HG02759 (cell line): ENCODE results near the gene LRRC7.
"Not testable (repeated sequence)": the region's sequence is repeated elsewhere in the genome, so short reads cannot be mapped to it uniquely, and the experiment has no call there.

Source experiments
- ATAC-seq: cut with Tn5 transposase; IDR thresholded peaks from one replicate; pipeline ENCODE4 v1.9.1; 2021; ENCODE audit warnings: mild to moderate bottlenecking, moderate library complexity; ENCODE audit not compliant: unreplicated experiment

The LRRC7 gene

GRCh38 chr1:69861641-69862040, 293.9 kb downstream of the LRRC7 start:
- ATAC-seq: no peak

GRCh38 chr1:69862906-69863305, 295.2 kb downstream of the LRRC7 start:
- ATAC-seq: no peak

- ATAC-seq: no peak
These were observed 296.0 kb downstream of the LRRC7 start for GRCh38 chr1:69863704-69864103.

DNA sequence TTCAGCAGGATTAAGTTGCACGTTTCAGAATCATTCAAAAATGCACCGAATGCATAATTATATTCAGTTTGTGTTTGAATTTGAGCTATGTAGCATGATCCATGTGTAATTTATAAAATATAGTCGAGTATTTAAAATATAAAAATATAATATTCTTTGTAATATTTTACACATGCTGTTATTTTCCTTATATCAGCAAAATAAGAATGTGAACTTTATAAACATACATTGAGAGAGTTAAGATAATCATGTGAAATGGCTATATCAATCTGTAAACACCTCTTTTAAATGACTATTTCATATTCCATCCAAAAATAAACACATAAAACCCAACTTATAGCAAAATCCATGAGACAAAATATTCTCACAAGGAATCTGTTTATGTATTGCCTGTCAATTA, 303.7 kb downstream of the LRRC7 start:
- no peak for ATAC-seq

DNA sequence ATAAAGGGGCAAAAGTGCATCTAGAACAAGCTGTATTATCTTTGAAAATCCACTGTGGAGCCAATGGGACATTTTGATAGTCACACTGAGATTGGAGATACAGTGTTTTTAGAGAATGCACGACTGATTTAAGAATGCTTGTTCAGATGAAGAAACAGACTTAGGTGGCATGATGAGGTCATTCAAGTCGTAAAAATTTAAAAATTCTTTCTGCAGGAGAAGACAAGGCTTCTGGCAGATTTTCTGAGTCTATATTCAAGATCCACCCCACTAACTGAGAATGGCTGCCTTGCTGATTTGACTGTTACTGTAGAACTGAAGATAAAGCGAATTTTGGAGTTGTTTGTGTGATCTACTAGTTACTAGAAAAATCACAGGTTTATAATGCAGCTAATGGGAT, 310.6 kb downstream of the LRRC7 start:
- ATAC-seq: no peak

DNA sequence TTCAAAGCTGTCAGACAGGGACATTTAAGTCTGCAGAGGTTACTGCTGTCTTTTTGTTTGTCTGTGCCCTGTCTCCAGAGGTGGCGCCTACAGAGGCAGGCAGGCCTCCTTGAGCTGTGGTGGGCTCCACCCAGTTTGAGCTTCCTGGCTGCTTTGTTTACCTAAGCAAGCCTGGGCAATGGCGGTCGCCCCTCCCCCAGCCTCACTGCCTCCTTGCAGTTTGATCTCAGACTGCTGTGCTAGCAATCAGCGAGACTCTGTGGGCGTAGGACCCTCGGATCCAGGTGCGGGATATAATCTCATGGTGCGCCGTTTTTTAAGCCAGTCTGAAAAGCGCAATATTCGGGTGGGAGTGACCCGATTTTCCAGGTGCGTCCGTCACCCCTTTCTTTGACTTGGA, 320.3 kb downstream of the LRRC7 start:
- ATAC-seq: not testable (repeated sequence)

- no peak for ATAC-seq
These were observed 320.9 kb downstream of the LRRC7 start for GRCh38 chr1:69888657-69889056.

DNA sequence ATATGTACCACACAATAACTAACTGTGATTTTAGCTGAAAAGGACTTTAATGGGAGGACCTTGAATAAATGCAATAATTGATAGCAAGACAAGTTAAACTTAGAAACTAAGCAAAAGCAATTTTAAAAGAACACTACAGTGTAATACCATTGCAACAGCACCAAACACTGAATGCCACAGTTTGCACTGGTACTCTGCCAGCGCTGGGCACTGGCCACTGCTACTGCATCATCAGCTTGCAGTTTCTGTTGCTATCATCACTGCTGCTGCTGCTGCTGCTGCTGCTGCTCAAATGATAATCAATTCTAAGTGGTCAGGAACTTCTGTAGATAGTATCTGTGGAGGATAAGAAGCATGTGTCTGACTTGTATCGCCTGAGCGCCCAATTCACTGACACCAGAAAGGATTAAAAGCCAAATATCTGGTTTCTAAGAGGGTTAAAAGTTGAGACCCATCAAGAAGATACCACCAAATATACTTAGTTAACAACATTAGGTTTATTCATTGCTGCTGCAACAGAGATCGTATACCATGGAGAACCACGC, 330.8 kb downstream of the LRRC7 start:
- no peak for ATAC-seq

DNA sequence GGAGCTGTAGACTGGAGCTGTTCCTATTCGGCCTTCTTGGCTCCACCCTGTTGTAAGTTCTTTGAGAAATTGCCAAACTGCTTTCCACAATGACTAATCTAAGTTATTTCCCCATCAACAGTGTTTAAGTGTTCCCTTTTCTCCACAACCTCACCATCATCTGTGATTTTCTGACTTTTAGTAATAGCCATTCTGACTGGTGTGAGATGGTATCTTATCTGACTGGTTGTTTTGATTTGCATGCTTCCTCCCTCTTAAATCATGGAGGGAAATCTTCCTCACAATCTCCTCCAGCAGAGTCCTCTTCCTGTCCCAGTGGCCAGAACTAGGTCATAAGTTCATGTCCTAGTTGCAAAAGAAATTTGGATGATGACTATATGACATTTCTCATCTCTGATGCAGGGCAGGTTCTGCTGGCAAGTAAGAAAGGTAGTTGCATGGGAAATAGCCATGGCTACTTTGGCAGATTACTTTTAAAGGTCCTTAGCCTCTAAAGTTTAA, 343.6 kb downstream of the LRRC7 start:
- ATAC-seq: no peak

GRCh38 chr1:69913977-69914376, 346.3 kb downstream of the LRRC7 start:
- ATAC-seq: no peak

DNA sequence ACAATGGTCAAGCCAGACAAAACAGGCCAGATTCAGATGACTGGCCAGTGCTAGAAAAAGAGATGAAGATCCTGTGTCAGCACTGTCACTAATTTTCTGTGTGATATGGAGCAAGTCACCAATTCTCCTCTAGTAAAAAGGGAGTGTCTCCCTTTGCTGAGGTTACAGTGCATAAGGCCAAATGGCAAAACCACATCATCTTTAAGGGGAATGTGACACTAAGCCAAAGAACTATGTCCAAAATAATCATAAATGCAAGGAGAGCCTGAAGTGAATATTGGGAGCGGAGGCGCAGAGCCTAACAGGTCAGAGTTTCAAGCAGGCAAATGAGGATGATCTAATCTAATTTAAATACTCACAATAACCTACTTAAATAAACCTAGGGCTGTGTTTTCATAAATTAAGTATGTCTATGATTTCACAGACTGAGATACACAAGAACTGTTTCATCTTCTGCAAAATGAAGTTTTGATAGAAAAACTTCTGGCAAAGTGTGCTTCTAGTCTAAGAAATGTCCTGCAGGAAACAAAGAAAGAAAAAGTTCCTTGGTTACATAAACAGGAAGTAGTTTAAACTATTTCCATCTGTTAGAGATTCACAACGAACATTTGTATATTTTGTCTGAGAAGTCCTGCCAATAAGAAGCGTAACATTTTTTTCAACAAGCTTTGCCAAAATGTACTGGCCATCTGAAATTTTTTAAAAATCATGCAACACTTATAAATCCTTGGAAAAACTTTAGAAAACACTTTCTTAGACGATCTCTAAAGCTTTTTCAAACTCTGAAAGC, 347.4 kb downstream of the LRRC7 start:
- no peak for ATAC-seq

DNA sequence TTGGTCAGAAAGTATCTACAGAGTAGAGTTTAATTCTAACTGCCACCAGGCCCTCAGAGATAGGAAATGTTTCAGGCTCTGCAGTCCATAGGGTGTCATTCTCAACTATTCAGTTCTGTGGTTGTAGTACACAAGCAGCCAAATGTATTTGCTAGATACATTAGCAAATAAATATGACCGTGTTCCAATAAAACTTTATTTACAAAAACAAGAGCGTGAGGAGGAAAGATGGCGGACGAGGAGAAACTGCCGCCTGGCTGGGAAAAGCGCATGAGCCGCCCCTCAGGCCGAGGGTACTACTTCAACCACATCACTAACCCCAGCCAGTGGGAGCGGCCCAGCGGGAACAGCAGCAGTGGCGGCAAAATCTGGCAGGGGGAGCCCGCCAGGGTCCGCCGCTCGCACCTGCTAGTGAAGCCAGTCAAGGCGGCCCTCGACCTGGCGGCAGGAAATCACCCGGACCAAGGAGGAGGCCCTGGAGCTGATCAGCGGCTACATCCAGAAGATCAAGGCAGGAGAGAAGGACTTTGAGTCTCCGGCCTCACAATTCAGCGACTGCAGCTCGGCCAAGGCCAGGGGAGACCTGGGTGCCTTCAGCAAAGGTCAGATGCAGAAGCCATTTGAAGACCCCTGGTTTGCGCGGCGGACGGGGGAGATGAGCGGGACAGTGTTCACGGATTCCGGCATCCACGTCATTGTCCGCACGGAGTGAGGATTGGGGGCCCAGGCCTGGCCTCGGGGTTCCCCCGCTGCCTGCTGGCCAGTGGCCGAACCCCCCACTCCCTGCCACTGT, 351.6 kb downstream of the LRRC7 start:
- no peak for ATAC-seq

- ATAC-seq: no peak
These were observed 352.2 kb downstream of the LRRC7 start for GRCh38 chr1:69919922-69920273.

DNA sequence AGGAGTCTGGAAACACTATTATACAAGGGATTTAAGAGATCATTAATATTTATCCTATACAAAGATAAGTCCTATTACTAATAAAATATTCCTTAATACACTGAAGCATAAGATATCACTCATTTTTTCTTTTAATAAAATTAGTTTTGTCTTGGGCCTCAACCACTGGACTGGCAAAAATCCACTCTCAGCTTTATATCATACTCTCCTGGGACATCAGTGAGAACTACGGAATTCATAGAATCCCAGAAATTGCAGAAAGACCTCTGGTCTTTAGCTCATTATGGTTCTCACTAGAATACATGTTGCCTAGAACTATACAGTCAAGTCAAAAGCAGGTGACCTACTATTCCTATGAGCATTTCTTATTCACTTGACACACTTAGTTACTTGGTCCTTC, 352.7 kb downstream of the LRRC7 start:
- no peak for ATAC-seq

GRCh38 chr1:69921486-69921885, 353.8 kb downstream of the LRRC7 start:
- no peak for ATAC-seq

GRCh38 chr1:69928234-69928633, 360.5 kb downstream of the LRRC7 start:
- not testable (repeated sequence) for ATAC-seq

DNA sequence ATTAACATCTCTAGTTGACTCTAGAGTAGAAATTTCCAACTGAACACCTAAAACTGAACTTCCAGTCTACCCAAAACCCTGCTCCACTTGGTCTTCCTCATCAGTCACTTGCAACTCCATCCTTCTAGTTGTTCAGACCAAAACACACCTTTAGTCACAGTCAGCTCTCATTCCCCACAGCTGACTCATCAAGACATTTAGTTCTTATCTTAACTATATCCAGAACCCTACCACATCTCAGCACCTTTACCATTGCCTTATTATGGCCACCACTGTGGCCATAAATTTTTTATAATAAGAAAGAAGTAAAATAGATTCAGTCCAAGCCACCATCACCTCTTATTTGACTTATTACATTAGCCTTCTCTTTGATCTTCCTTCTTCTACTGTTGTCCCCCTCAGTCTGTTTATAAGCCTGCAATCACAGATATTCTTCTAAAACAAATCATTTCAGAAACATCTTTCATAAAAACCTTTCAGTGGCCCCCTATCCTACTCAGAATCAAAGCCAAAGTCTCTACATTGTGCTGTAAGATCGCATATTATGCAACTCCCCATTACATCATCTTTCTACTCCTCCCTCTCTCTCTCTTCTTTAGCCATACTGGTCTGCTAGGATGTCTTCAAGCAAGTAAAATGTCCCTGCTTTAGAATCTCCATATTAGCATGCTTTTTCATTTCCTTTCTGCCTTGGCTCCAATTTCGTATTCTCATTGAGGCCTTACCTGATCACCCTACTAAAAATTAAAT, 361.8 kb downstream of the LRRC7 start:
- ATAC-seq: no peak

- ATAC-seq: no peak
These were observed 362.7 kb downstream of the LRRC7 start for GRCh38 chr1:69930396-69930795.

DNA sequence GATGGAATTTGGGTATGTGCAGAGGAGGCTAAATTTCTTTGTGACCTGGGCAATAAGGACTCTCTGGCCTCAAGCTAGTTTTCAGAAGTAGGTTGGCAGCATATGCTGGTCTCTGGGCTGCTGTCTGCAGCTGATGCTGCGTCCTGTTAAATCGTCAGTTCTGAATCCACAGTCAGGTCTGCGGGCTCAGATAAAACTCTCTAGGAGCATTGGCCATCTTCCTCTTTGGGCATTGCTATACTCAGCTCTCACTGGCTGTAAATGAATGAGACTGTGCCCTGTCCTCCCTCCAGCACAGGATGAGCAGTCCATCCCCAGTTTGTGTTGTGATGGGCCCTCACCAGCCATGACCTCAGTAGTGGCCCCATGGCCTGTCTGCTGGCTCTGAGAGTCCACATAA, 365.0 kb downstream of the LRRC7 start:
- no peak for ATAC-seq

- ATAC-seq: no peak
These were observed 372.5 kb downstream of the LRRC7 start for GRCh38 chr1:69940231-69940630.

DNA sequence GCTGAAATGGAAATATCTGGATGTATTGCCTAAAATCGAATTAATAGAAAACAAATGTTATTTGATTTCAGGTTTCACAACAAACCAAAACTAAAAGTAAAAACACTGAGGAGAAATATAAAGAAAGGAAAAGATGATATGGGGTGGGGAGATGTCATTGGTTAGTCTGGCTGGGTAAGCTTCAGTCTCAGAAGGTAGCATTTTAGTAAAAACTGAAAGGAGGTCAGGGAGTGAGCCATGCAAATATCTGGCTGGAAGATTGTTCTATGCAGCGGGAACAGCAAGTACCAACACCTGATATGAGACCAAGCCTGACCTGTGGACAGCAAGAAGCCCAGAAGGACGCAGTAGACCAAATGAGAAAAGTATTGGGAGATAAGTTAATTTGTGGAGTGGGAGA, 373.1 kb downstream of the LRRC7 start:
- no peak for ATAC-seq
